Body of pancreas (tissue), 4 donors: ENCODE data around the gene PRKAG2.

Experiments
- CTCF ChIP-seq, 7 experiments: fragments of 450-650 bp in 4 of 7; fragments of 200-600 bp in 3 of 7; sonication (generic) in 3 of 7; IDR thresholded peaks; one replicate each; pipeline ENCODE4 v1.5.1; 2016 to 2019; ENCODE audit warnings: antibody characterized with exemption in 7 of 7
- POLR2A ChIP-seq, 3 donors: fragments of 450-650 bp; IDR thresholded peaks; one replicate each; pipeline ENCODE4 v1.6.1; 2016; ENCODE audit warnings: antibody characterized with exemption in 3 of 3, mild to moderate bottlenecking in 2 of 3

- TF ChIP-seq POLR2A (IDR thresholded peaks at IDR 0.05), result no peak
- TF ChIP-seq CTCF (IDR thresholded peaks at IDR 0.05), result no peak
These were observed 55.7 kb downstream of the PRKAG2 start for GRCh38 chr7:151821226-151821625.
